Hematopoietic multipotent progenitor cell treated with erythropoietin and hydrocortisone succinate and interleukin-3 and kit ligand, for 4 days (in vitro differentiated cells): ENCODE measurements around the gene MYH2.
A peak's percentile ranks its signal among the peaks of the same experiment; 100 is the strongest.
"Not testable (repeated sequence)": the region's sequence is repeated elsewhere in the genome, so short reads cannot be mapped to it uniquely, and the experiment has no call there.

ENCODE experiments used
- DNase-seq: peaks from one replicate; pipeline ENCODE4 v3.0.0-alpha.2; 2015

Gene MYH2

DNA sequence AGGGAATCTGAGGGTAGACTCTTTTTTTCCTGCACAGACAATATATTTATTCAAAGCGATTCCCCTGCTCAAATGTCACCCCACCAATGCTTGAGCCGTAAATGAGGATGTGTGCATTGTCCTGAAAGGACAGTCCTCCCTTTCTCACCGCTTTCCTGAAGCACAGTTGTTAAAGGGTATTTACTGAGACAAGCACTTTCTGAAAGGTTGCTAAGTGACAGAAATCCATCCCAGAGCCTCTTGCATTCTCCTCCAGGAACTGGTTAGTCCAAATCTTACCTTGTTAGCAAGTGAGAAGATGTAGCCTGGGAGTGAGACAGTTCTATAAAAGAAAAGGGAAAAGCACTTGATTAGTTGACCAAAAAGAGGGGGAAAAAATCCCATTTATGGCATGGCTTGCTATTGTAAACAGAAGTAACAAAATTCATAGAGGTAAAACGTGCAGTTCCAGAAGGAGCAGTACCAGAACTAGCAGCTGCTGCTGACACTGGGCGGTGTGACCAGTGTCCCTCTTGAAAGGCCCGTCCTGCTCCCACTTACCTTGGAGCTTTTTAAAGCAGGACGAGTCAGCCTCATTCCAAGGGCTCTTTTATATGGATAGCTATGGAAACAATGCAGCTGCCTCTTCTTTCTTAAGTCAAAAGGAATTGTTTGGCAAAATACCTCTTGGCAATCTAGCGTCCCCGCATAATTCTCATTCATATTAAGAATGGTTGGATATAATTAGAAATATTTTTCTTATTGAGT lies at the start of gene MYH2:
TSS of gene MYH2 (minus strand) at position 563 of the 747 bp plus-strand sequence. CDS start 1,738 bp downstream, outside the sequence.
- DNase-seq: no peak

GRCh38 chr17:10598621-10599020 lies 49.2 kb upstream of the MYH2 start:
- DNase-seq: no peak

- DNase-seq: no peak
These were observed 40.2 kb upstream of the MYH2 start for GRCh38 chr17:10589553-10590145.

DNA sequence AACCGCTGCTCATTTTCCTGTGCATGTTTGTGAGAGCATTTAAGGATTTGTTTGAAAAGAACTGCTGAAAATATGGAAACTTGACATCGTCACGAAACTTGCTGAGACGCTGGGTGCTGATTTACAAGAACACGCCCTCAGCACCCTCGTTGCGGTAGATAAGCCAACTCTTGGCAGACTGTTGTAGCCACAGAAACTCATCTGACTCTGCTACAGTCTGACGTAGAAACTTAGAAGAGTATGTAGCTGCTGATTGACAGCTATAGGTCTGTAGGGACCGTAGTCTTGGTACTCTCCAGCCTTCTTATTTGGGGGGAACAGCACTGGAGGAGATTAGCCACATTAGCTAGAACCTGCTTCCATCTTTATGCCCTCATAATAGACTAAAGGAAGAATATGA lies 36.1 kb upstream of the MYH2 start:
- DNase-seq: no peak

DNA sequence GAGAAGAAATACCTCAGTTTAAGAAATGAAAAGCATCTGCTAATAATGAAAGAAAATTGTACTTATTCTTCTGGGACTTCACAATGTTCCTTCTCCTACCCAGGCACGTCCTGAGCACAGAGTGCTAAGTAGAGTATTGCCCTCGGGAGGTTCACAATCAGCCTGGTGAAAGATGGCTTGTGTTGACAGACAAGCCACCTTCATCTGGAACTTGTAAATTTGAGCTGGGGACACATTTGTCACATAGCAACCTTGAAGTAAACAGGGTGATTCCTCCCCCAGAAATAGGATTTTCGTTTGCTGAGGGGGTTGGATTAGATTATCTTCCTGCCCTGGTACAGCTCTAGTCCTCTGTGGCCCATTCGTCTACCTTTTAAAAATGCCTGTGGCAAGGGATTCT lies 34.4 kb upstream of the MYH2 start:
- DNase-seq: no peak

- DNase-seq: no peak
These were observed 29.8 kb upstream of the MYH2 start for GRCh38 chr17:10579270-10579669.

DNA sequence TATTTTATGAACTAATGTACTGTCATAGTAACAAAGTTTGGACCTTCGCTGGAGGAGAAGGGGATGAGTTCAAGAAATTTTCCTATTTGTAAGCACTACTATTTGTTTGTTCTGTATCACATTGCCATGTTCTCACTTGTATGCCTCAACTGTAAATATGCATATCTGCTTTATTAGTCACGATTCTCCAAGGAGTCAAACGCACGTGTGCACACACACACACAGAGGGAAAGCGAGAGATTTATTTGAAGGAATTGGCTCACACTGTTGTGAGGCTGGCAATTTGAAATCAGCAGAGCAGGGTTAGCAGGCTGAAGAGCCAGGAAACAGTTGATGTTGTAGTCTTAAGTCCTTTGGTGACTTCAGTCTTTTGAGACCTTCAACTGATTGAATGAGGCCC lies 24.9 kb upstream of the MYH2 start:
- DNase-seq: no peak

DNA sequence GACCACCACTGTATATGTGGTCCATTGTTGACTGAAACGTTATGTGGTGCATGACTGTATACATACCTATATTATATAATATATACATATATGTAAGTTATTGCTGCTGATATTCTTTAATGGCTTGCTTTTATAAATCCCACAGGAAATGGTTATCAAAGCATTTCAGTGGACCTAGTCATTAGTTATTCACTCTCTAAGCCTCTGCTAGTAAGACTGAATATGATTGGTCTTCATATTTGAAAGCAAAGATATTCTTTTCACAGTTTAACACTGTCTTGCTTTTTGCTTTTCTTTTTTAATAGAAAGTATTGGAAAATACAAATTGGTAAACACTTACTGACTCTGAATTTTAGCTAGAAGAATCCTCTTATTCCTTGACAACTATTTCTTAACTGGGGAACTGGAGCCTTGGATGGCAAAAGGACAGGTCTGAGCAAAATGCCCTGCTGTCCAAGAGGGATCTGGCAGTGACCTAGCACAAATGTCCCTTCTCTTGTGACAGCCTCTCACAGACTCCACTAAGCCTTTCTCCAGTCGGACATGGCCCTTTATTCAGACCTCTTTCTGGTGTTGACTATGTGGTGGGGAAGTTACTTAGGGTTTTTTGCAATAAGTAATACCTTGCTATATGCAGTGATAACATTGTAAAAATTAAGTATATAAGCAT lies 14.7 kb upstream of the MYH2 start:
- DNase-seq: no peak

- no peak for DNase-seq
These were observed 8.6 kb upstream of the MYH2 start for GRCh38 chr17:10558049-10558448.

GRCh38 chr17:10557422-10557821 lies 8.0 kb upstream of the MYH2 start:
- DNase-seq: no peak

- no peak for DNase-seq
These were observed 7.0 kb upstream of the MYH2 start for GRCh38 chr17:10556301-10557005.

DNA sequence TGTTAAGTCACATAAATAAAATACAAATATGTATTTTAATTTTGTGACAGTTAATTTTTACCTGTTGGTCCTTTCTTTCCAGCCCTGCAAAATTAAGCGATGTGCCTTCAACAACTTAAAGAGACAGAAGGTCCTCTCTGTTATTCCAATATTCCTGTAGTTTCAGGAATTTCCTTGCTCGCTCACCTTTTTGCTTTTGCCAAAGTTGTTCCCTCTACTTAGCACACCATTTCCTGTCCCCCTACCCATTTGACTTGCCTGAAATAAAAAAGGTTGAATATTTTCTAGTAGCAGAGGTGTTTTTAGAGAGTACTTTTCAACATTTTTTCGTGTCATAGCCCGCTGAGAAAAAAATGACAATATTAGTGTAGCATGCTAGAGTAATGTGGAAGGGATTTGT lies 556 bp upstream of the MYH2 start:
- DNase-seq: no peak

GRCh38 chr17:10547351-10547750 lies 2.1 kb downstream of the MYH2 start:
- no peak for DNase-seq

GRCh38 chr17:10543486-10543885 lies 6.0 kb downstream of the MYH2 start:
- DNase-seq: not testable (repeated sequence)

DNA sequence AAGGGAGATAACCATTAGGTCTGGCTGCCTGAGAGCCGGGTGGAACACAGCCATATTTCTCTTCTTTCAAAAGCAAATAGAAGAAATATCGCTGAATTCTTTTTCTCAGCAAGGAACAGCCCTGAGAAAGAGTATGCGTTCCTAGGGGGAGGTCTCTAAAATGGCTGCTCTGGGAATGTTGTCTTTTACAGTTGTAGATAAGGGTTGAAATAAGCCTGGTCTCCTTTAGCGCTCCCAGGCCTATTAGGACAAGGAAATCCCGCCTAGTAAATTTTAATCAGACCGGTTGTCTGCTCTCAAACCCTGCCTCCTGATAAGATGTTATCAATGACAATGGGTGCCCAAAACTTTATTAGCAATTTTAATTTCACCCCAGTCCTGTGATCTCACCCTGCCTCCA lies 8.3 kb downstream of the MYH2 start:
- DNase-seq: peak; percentile 0

GRCh38 chr17:10532026-10532425 lies 17.4 kb downstream of the MYH2 start:
- no peak for DNase-seq

GRCh38 chr17:10527419-10527818 lies 22.0 kb downstream of the MYH2 start:
- no peak for DNase-seq

DNA sequence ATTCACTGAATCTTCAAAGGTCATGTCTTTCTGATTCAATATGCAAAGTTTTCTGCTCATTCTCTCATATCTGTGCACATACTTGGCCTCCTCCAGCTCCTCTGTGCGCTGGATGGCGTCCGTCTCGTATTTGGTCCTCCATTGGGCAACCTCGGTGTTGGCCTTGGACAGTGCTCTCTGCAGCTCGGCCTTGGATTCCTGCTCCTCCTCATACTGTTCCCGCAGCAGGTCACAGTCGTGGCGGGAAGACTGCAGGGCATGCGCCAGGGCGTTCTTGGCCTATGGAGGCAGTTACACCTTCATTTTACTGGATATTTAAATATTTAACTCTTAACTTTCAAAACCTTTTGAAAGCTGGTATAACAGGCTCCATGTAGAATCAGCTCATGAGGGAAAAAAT lies 22.9 kb downstream of the MYH2 start:
- DNase-seq: no peak

- DNase-seq: no peak
These were observed 26.4 kb downstream of the MYH2 start for GRCh38 chr17:10523064-10523463.

- no peak for DNase-seq
These were observed 27.5 kb downstream of the MYH2 start for GRCh38 chr17:10521949-10522348.

DNA sequence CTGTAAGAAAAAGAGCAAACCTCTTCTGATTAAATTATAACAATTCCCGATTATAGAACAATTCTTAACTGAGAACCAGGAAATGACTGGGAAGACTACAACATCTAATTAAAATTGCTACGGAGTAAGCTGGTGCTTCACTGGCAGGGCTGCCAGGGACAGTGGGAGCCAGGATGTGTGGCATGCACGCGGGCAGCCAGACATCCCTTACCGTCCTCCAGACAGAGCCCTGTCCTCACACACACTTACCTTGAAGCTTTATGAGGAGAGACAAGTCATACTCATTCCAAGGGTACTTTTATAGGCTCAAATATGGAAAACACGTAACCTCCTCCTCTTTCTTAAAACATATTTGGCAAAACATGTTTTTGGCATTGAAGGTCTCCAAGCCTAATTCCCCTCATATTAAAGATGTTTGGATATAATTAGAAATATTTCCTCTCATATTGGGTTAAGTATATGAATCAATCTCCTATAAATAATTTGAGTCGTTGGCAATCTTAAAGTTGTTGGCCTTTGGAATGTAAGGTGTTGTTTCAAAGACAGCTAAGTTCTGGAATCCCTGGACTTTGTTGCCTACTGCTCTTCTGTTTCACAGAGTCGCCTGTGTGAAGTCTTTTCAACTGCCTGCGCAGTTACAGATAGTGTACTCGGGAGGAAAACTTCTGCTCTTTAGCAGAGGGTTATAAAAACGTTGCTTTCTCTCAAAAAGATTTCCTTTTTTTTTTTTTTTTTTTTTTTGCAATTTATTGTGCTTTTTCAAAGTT lies 31.0 kb downstream of the MYH2 start, which contains the start of gene MYH1:
TSS of gene MYH1 (minus strand) at position 272 of the 767 bp plus-strand sequence. CDS start 1,900 bp downstream, outside the sequence.
- no peak for DNase-seq

DNA sequence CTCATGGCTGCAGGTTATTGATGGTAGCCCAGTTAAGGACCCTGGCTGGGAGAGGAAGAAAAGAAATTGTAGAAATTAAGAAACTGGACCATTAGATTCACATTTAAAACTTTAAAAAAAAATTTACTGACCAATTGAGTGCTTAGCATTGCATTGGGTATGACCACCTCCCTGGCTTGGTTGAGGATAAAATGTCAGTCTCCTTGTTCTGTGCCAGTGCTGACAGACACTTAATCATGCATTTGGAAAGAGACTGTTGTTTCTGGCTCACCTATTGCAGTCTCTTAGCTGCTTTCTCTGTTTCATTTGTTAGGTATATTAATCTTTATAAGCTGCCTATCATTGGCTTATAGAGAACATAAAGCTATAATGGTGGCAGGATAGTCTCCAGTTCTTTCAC lies 32.8 kb downstream of the MYH2 start:
- DNase-seq: no peak

- no peak for DNase-seq
These were observed 33.4 kb downstream of the MYH2 start for GRCh38 chr17:10516065-10516464.
